Retinal pigment epithelial cell (primary cell): ENCODE measurements around the gene FANCL.
"Not testable (repeated sequence)": the region's sequence is repeated elsewhere in the genome, so short reads cannot be mapped to it uniquely, and the experiment has no call there.

ENCODE experiments used
- DNase-seq: peaks from one replicate; pipeline ENCODE4 v3.0.0-alpha.2; 2010; ENCODE audit warnings: low read depth
- H3K4me3 ChIP-seq: 2 replicates; pipeline ENCODE4 v1.5.1; 2011; ENCODE audit warnings: mild to moderate bottlenecking, low read length, control low read depth, moderate library complexity
- TF ChIP-seq, protein P1 (sequence below): conservative IDR thresholded peaks from 2 replicates; pipeline ENCODE4 v1.5.1; 2011; ENCODE audit warnings: low read depth, low read length, control low read depth, inconsistent platforms

FANCL gene

DNA sequence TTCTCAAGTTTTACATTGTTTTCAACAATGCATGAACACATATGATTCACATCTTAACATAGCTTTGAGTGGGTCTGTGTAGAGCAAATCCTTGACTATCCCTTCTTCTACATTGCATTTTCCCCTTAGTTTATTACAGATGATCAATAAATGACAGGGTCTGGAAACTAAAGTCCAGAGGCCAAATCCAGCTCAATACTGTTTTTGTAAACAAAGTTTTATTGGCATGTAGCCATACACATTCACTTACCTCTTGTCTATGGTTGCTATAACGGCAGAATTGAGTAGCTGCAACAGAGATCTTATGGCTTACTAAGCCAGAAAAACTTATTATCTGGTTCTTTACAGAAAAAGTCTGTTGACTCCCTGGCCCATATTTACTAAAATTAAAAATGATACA, 12.8 kb downstream of the FANCL start:
- no peak for DNase-seq
- TF ChIP-seq, protein P1, sequence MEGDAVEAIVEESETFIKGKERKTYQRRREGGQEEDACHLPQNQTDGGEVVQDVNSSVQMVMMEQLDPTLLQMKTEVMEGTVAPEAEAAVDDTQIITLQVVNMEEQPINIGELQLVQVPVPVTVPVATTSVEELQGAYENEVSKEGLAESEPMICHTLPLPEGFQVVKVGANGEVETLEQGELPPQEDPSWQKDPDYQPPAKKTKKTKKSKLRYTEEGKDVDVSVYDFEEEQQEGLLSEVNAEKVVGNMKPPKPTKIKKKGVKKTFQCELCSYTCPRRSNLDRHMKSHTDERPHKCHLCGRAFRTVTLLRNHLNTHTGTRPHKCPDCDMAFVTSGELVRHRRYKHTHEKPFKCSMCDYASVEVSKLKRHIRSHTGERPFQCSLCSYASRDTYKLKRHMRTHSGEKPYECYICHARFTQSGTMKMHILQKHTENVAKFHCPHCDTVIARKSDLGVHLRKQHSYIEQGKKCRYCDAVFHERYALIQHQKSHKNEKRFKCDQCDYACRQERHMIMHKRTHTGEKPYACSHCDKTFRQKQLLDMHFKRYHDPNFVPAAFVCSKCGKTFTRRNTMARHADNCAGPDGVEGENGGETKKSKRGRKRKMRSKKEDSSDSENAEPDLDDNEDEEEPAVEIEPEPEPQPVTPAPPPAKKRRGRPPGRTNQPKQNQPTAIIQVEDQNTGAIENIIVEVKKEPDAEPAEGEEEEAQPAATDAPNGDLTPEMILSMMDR, result no peak
- H3K4me3 ChIP-seq, result no peak overlapping the region

DNA sequence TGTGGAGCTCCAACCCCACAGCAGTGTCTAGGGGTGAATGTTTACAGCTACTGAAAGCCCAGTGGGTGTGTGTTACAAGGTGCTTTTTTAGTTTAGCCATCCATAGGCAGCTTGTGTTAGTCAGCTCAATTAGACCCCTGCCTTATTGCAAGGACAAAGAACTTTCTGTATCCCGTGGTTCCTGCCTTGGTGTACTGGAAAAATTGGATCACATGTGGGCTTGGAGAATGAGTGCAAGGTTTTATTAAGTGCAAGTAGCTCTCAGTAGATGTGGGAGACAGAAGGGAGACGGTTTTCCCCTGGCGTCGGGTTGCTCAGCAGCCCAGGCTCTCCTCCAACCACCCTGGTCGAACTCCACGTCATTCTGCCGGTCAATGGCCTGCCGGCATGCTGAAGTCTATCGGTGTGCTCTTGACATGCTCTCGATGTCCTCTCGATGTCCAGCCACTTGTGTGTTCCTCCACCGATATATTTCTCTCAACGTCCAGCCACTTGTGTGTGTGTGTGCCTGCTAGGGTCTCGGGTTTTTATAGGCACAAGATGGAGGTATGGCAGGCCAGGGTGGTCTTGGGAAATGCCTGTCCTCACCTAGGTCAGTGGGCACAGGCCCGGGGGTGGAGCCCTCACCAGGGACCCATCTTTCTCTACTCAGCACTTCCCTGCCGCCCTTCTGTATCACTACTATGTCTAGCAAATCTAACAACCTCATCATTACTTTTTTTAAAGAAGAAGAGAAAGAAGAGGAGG, 13.8 kb downstream of the FANCL start:
- no peak overlapping the region for H3K4me3 ChIP-seq
- DNase-seq, result no peak
- TF ChIP-seq, protein P1, result no peak

DNA sequence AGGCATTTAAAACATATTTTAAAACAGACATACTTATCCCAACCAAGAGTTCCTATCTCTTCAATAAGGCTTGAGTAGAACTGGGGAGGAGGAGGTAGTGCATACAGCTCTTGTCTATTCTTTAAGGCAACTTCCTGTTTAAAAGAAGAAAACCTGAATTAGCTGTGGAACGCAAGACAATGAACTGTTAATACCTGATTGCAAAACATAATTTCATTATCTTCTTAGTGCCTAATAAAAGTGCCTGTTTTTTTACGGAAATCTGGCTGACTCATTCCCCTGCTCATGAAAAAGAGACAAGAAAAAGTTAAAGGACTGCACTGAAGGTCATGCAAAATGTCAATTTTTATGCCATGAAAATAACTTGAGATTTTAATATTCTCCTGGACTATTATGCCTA, 19.2 kb downstream of the FANCL start:
- TF ChIP-seq, protein P1, result no peak
- no peak for DNase-seq
- no peak overlapping the region for H3K4me3 ChIP-seq

DNA sequence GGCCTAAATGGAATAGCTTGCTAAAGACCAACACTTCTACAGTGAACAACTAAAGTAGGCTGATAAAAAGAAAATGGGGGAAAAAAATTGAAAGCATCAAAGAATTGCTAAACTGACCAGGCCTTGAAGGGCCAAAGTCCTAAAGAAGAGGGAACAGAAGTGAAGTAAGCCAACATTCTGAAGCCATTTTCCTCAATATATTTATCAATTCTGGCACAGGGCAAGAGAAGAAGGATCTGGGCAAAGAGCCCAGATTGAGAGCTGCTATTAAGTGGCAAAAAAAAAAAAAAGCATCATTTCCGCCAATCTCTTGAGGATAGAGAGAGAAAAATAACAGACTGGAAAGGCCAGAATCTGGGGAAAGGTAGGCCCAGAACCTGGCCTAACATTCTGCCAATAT, 25.7 kb downstream of the FANCL start:
- TF ChIP-seq, protein P1, result no peak
- H3K4me3 ChIP-seq, result no peak overlapping the region
- DNase-seq, result peak; percentile 21

DNA sequence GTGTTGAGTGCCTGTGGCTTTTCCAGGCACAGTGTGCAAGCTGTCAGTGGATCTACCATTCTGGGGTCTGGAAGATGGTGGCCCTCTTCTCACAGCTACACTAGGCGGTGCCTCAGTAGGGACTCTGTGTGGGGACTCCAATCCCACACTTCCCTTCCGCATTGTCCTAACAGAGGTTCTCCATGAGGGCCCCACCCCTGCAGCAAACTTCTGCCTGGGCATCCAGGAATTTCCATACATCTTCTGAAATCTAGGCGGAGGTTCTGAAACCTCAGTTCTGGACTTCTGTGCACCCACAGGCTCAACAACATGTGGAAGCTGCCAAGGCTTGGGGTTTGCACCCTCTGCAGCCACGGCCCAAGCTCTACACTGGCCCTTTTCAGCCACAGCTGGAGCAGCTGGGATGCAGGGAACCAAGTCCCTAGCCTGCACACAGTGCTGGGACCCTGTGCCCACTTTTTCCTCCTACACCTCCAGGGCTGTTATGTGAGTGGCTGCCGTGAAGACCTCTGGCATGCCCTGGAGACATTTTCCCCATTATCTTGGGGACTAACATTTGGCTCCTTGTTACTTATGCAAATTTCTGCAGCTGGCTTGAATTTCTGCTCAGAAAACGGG, 30.1 kb downstream of the FANCL start:
- not testable (repeated sequence) for H3K4me3 ChIP-seq, DNase-seq

DNA sequence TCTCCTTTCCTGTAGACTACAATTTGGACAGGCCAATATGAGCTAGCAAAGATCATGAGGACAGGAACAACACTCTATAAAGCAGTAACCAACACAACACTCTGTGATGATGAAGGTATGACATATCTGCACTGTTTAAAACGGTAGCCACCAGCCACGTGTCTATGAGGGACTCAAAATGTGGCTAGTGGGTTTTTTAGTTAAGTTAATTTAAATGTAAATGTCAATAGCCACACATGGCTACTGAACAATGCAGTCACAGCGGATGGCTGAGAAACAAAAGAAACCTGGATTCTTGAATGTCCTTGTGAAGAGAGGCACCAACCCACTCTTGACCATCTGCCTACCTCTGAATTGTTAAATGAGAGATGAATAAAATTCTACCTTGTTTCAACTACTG, 33.9 kb downstream of the FANCL start:
- DNase-seq, result no peak
- H3K4me3 ChIP-seq, result no peak overlapping the region
- TF ChIP-seq, protein P1, result no peak

DNA sequence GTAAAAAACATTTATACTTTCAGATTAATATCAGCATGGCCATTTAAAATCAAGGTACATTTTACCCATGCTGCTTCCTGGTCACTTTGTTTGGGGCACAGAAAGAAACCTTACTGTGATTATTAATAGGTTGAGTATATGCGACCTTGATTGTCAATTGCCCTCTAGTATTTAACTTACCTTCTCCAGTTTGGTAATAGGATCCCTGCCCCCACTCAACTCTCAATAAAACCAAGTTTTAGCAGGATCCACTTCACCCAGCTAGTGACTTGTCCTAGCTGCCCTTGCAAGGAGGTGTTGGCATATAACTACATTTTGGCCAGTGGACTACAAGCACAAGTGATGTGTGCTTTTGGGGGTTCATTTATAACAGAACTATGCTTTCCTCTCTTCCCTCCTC, 34.3 kb downstream of the FANCL start:
- H3K4me3 ChIP-seq, result no peak overlapping the region
- TF ChIP-seq, protein P1, result no peak
- no peak for DNase-seq
